Ramos (cell line): ENCODE measurements around the gene NPTN.

ENCODE experiments used
- in situ Hi-C: fragments of 300-500 bp; cut with MboI; formaldehyde crosslinking; loops from one replicate; pipeline ENCODE4 v1.14.3; 2022; ENCODE audit warnings: low sequenced_read_pairs; ENCODE audit not compliant: unreplicated experiment

Gene NPTN

DNA sequence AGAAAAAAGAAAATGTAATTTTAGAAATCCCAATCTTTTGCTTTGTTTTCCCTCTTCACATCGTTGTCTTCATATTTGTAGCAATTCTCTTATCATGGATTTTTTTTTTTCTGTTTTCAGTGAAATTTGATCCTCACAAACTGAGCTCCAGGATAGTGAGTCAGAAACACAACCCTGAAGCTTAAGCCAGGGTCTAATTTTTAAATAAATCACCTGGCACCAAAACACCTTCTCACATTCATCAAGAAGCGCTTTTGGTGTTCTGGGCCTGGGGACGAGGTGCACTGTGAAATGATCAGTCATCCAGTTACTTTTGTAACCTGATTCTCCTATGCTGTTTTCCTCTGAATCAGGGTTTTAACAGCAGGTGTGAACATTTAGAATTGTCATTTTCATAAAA is 102.5 kb downstream of the NPTN start:
- in situ Hi-C loops: no loop called here

DNA sequence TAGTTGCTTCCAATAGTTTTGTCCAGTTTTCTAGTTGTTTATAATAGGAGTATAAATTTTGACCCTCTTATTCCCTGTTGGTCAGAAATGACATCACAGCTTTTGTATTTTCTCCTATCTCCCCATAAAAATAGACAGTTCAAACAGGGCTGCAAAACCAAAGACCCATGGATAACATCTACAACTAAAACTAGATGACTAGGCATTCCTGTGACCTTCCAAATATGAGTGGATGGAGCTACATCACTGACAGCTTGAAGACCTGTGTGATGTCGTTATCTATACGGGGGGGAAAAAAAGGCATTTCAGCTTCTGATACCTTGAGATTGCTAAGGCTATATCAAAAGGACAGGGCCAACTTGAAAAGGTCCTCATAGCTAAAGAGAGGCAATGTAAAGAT is 105.6 kb downstream of the NPTN start:
- in situ Hi-C loops: no loop called here

DNA sequence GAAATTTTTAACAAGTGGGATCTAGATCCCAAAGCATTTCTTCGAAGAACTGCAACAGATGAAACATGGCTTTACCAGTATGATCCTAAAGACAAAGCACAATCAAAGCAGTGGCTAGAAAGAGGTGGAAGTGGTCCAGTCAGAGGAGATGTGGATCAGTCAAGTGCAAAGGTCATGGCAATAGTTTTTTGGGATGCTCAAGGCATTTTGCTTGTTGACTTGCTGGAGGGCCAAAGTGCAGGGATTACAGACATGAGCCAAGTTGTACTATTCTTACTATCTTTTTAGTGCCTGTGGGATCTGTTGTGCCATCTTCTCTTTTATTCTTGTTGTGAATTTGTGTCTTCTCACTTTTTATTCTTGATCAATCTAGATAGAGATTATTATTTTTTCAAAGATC is 108.3 kb downstream of the NPTN start:
- in situ Hi-C loops: no loop called here

DNA sequence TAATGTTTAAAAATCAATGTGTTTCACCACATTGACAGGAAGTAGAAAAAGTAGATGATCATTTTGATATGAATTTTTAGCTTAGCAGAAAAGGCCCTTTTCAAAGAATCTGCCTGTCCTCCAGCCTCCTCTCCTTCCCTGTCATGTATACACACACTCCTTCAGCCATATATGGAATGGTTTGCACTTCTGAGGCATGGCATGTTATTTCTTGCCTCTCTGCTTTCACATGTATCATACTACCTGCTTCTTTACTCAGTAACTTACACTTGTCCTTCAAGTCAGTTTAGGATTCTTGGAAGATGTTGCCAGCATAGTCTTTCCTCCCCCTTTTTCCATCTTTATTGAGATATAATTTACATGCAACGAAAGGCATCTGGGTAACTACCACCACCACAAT is 111.2 kb downstream of the NPTN start:
- in situ Hi-C loops: no loop called here

DNA sequence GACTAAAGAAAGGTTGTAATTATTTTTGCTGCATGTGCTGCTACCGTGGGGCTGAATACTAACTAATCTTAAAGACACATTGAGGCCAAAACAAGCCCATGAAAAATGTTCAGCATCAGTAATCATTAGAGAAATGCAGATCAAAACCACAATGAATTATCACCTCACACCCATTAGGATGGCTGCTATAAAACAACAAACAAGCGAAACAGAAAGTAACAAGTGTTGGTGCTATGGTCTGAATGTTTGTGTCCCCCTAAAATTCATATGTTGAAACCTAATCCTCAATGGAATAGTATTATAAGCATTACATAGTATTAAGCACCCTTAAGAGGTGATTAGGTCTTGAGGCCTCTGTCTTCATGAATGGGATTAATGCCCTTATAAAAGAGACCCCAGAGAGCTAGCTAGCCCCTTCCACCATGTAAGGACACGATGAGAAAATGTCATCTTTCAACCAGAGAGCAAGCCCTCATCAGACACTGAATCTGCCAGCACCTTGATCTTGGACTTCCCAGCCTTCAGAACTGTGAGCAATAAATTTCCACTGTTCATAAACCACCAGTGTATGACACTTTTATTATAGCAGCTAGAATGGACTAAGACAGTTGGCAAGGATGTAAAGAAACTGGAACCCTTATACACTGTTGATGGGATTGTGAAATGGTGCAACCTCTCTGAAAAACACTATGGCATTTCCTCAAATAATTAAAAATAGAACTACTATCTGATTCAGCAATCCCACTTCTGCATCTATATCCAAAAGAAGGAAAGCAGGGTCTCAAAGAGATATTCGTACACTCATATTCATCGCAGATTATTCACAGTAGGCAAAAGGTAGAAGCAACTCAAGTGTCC is 114.1 kb downstream of the NPTN start:
- in situ Hi-C loops: no loop called here

DNA sequence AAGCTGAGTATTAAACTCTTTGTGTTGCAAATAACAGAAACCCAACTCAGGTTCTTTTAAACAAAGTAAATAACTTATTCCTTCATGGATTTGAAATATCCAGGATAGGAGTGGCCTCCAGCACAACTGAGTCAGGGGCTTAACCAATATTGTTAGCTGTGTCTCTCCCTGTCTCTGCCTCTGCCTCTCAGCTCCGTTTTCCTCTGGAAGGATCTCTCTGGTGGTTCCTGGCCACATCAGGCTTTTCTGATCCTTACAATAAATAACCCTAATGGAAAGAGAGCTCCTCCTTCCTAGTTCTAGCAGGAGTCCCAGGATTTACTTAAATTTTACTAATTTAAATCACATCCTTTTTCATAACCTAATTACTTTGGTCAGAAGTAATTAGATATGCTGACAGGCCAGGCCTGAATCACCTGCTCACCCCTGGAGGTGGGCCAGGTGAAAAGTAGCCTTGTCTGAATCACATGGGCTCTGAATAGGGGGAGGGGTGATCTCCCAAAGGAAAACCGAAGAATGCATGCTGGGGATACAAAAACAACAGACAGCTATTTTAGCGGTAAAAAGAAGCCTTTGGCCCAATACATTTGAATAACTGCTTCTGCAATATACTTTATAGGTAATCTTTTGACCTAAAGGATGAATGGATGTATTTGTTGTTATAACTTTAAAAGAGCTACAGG is 114.9 kb downstream of the NPTN start:
- in situ Hi-C loops: no loop called here

DNA sequence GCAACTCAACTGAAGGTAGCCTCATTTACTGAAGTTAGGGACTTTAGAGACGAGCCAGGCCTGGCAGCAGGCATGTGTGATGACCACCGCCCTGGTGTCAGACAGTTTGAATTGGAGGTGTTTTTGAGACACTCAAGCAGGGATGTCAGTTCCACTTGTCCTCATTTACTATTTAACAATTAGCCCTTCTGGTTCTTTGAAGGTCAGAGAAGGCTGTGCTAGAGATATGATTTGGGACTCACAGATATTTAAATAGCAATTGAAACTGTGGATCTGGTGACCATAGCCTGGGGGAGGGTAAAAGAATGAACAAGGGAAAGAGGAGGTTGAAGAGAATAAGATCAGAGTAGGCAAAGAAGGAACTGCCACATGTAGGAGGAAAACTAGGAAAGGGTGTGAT is 115.6 kb downstream of the NPTN start:
- in situ Hi-C loops: no loop called here

DNA sequence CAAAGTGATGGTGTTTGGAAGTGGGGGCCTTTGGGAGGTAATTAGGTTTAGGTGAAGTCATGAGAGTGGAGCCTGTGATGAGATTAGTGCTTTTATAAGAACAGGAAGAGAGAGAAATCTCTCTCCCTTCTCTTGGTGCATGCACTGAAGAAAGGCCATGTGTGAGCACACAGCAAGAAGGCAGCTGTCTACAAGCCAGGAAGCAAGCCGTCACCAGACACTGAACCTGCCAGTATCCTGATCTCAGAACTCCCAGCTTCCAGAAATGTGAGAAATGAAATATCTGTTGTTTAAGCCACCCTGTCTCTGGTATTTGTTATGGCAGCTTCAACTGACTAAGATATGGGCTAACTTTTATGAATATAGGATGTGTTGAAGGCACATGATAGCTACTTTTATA is 117.7 kb downstream of the NPTN start:
- in situ Hi-C loops: no loop called here
